ENCODE measurements around the gene RELN.
"Not testable (repeated sequence)": the region's sequence is repeated elsewhere in the genome, so short reads cannot be mapped to it uniquely, and the experiment has no call there.

Gene RELN

GRCh38 chr7:103896826-103897225 is 92.6 kb downstream of the RELN start:
- not testable (repeated sequence) for DNase-seq (ENCODE audit: low read depth, low spot score)

DNA sequence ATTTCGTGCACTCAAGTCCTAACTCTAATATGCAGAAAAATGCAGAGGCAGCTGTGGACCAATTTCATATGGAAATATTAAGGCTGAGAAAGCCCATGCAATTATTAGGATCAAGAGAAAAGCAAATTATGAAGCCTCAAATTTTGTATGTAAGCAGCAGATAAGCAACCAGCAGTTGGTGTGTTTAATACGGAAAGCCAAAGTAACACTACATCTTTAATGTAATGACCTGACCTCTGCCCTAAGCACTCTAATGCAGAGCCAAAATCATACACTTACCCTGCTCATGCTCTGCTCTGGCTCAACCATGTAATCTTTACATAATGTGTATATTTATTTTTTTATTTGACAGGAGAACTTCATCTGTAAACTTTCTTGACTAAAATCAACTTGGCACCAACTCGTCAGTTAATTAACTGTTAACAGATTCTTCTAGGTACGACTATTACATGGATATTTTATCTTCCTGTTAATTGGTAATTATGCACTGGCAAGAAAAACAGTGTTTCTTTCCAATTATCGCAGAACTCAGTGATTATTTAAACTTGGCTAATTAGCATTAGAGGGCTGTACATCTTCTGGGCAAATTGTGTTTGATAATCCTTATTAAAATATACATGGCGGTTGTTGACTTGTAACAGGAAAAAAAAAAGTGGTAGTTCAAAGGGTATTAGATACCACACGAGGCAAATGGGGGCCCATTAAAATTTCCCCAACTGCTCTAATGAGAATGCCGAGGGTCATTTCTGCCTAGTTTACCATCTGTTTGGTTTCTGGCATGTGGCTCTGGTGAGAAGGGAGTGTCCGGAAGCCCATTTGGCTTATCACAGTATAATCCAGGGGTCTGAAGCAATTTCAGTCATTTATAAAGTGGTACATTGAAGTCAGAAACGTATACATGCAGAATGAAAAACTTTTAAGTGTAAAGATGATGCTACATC is 94.5 kb downstream of the RELN start:
- no peak for DNase-seq (ENCODE audit: low read depth, low spot score)

- DNase-seq (ENCODE audit: low read depth, low spot score): no peak
Observed at GRCh38 chr7:103893350-103893749, 96.1 kb downstream of the RELN start.

- DNase-seq (ENCODE audit: low read depth, low spot score): no peak
Observed at GRCh38 chr7:103889451-103889850, 100.0 kb downstream of the RELN start.

- no peak for DNase-seq (ENCODE audit: low read depth, low spot score)
Observed at GRCh38 chr7:103888603-103889153, 100.8 kb downstream of the RELN start.

DNA sequence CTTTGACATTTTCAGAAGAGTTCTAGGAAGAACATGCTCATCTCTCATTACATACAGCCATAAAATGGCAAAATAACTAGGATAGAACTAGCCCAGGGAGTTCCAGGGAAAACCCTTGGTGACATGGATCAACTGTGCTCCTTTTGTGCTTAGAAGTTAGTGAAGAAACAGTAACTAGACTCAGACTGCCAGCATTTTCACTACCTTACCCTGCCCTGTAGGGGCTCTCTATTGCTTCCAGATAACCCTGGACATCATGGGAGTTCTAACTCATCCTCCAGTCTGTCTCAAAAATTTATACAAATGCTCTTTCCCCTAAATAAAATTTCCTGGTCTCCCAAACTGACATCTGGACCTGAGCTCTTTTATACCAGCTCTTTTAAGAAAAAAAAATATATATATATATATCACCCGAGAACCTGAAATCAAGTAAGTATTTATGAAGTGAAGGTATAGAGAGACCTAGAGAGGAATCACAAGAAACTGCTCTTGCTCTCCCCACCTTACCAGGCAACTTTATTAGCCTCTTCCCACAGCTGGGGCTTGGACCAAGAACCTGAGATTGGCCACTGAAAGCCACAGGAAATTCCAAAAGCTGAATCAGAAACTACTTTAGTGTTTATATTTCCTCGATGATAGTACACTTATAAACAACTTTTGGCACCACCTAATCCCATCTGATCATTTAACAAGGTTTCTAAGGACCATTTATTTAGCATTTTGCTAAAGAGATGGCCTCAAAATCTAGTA is 101.4 kb downstream of the RELN start:
- no peak for DNase-seq (ENCODE audit: low read depth, low spot score)

- no peak for DNase-seq (ENCODE audit: low read depth, low spot score)
Observed at GRCh38 chr7:103887050-103887449, 102.4 kb downstream of the RELN start.

GRCh38 chr7:103879928-103880600 is 109.4 kb downstream of the RELN start:
- DNase-seq (ENCODE audit: low read depth, low spot score): no peak

- DNase-seq (ENCODE audit: low read depth, low spot score): no peak
Observed at GRCh38 chr7:103879411-103879810, 110.0 kb downstream of the RELN start.

DNA sequence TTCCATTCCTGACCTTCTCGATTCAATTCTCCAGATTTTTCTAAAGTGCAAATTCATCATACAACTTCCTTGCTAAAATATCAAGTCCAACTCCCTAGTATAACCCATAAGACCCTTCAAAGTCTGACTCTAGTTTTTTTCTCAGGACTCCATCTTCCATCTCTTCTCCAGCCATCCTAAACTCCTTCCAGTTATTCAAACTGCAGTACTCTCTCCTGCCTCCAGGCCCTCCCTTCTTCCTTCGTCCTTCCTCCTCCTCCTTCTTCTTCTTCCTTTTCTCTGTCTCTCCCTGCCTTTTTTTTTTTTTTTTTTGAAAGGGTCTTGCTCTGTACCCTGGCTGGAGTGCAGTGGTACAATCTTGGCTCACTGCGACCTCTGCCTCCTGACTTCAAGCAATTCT is 111.9 kb downstream of the RELN start:
- no peak for DNase-seq (ENCODE audit: low read depth, low spot score)

GRCh38 chr7:103875718-103876117 is 113.7 kb downstream of the RELN start:
- DNase-seq (ENCODE audit: low read depth, low spot score): no peak

GRCh38 chr7:103871473-103871872 is 118.0 kb downstream of the RELN start:
- DNase-seq (ENCODE audit: low read depth, low spot score): no peak

- DNase-seq (ENCODE audit: low read depth, low spot score): no peak
Observed at GRCh38 chr7:103870664-103871063, 118.8 kb downstream of the RELN start.

DNA sequence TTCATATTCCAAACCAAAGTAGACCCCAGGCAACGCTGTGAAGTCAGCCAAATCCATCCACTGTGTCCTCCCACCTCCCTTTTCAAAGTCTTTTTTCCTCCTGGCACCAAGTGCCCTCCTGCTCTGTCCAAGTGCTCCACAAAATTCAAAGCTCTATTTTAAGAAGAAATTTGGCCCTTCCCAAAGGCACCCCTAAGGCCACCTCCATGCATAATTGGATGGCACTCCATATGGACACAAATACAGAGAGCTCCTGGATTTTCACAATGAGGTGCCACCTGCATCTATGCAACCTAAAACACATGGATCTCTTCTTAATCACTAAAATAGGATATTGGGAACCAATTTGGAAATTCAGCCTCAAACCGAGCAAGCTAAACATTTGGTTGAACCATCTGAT is 121.6 kb downstream of the RELN start:
- no peak for DNase-seq (ENCODE audit: low read depth, low spot score)

DNA sequence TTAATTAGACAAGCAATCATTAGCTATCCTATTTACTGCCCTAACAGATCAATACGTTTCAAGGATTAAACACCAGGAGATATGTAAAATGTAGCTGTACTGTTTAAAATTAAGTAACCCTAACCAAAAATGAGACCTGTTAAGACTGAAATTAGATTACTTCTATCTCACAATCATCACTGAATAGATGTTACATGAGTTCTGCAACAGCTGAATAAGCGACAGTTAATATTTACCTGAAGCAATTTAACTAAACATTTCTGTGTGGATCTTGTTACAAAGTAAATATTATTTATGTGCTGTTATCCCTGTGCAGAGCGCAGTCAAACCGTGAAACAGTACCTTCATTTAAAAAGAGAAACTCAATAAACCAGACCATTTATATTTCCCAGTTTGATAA is 122.5 kb downstream of the RELN start:
- no peak for DNase-seq (ENCODE audit: low read depth, low spot score)

DNA sequence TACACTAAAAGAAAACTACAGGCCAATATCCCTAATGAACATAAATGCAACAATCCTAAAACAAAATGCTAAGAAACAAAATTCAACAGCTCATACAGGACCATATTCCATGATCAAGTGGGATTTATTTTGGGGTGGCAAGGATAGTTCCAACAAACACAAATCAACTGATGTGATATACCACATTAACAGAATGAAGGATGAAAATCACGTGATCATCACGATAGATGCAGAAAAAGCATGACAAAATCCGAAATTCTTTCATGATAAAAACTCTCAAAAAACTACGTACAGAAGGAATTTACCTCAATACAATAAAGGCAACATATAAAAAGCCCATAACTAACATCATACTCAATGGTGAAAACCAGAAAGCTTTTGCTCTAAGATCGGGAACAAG is 124.0 kb downstream of the RELN start:
- DNase-seq (ENCODE audit: low read depth, low spot score): no peak

DNA sequence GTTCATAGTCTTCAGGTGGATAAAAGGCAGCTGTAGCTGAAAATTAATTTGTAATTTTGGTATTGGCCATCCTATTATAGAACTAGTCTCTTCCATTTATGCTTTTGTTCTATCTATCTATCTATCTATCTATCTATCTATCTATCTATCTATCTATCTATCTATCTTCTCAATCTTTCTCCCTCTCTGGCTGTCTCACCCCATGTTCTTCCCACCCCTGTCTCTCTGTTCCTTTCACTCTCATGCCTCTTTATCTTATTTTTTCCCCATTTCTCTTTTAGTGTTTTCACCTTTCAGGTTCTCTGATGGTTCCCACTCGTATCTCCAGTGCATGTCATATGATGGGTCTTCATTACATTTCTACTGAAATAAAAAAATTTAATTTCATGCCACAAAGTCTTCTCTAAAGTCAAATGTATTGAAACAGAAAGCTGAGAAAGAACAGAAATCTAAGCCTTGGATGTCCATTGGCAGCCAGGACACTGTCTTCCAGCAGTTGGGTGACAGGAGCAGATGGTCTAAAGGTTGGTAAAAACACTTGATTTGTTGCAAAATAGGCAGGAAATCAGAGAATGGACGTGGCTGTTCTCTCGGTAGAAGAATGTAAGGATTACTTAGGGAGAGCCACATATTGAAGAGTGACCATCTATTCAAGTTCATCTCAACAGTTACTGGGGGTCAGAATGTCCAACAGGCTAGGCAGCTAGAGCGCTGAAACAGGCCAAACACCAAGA is 127.0 kb downstream of the RELN start:
- DNase-seq (ENCODE audit: low read depth, low spot score): no peak

- no peak for DNase-seq (ENCODE audit: low read depth, low spot score)
Observed at GRCh38 chr7:103859709-103860108, 129.7 kb downstream of the RELN start.

DNA sequence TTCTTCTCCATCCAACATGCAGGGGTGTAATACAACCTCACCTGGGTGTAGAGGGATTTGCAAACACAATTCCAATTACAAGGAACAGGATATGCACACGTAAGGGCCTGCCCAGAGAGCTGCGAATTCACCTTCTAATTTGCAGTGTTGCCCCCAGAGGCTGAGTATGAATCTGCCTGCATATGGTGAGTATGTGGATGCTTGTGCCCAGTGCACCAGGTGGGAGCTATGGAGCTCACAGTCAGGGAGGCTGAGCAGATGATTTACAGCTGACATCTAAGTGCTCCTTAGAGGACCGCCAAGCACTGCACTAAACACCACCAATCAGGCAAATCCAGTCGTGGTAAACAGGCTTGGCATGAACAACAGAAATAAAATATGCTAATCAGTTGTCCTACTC is 132.0 kb downstream of the RELN start:
- no peak for DNase-seq (ENCODE audit: low read depth, low spot score)

DNA sequence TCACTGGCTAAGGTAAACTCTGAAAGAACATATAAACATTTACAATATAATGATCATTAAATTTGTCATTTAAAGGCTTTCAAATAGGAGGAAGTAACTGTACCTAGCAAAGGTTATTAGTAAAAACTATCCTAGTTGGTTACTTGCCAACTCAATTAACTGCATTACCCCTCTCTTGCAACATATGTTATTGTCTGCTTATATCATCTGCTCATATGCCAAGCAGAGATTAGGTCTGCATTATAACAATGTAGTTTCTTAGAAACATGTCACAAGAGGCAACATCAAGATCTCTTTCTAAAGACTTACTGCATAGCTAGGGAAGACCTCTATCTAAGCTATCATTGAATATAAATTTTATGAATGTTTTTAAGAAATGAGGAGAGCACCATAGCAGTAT is 132.5 kb downstream of the RELN start:
- no peak for DNase-seq (ENCODE audit: low read depth, low spot score)

GRCh38 chr7:103855671-103856070 is 133.8 kb downstream of the RELN start:
- no peak for DNase-seq (ENCODE audit: low read depth, low spot score)
